GM12878 (cell line): ENCODE measurements around the gene SYNGR1. TPM values are rescaled to one million over a fixed set of nuclear protein-coding genes. Genes with fewer than 3 reads are reported as not detected.

Experiments
- ATAC-seq: fragments of 200-7000 bp; cut with Tn5 transposase; 3 replicates; pipeline ENCODE4 v1.9.1; 2020; ENCODE audit warnings: mild to moderate bottlenecking, moderate library complexity
- BruUV-seq: library from RNA; stranded (reverse); fragments of 400-500 nt; replicated peaks from 2 replicates; lab custom pipeline; 2021; lab: Mats Ljungman, UMichigan
- CTCF ChIA-PET: fragments of 300-600 bp; sonication (Branson Sonifier 250); formaldehyde crosslinking; extraction: SDS; loops from one replicate; lab custom pipeline; 2021; ENCODE audit warnings: inconsistent platforms; lab: Yijun Ruan, JAX
- POLR2A ChIA-PET: fragments of 350-600 bp; formaldehyde crosslinking; extraction: SDS; loops from one replicate; lab custom pipeline; 2021; ENCODE audit warnings: inconsistent platforms; lab: Charles Lee
- RAD21 ChIA-PET: fragments of 300-600 bp; sonication (Branson Sonifier 250); formaldehyde crosslinking; loops from one replicate; lab custom pipeline; 2023; ENCODE audit warnings: antibody characterized with exemption; ENCODE audit not compliant: unreplicated experiment; lab: Charles Lee
- SMC1A ChIA-PET: fragments of 300-600 bp; sonication (Branson Sonifier 250); formaldehyde crosslinking; loops from one replicate; lab custom pipeline; 2023; ENCODE audit not compliant: unreplicated experiment, uncharacterized antibody; lab: Charles Lee
- DNase-seq: peaks from one replicate; pipeline ENCODE4 v3.0.0-alpha.2; 2011; ENCODE audit warnings: low read depth, low spot score
- FAIRE-seq: peaks from 3 replicates; lab custom pipeline; 2011; peaks lifted over from hg19 to GRCh38; lab: Jason Lieb, UNC
- H2AFZ ChIP-seq: 2 replicates; pipeline ENCODE4 v1.6.0; 2011; ENCODE audit warnings: low read depth, low read length, control low read depth; ENCODE audit not compliant: control insufficient read depth
- H3K27ac ChIP-seq: 2 replicates; pipeline ENCODE4 v1.5.1; 2011; ENCODE audit warnings: control low read depth; ENCODE audit not compliant: control insufficient read depth, insufficient read depth
- H3K27me3 ChIP-seq, 2 experiments: replicated peaks in 1 of 2; 2 replicates each; pipeline versions ENCODE4 v1.6.0 to v1.6.1; 2011; ENCODE audit warnings: low read length in 1 of 2; ENCODE audit not compliant: control insufficient read depth in 2 of 2, insufficient read depth in 2 of 2
- H3K36me3 ChIP-seq, 2 experiments: 2 replicates each; pipeline ENCODE4 v1.5.1; 2011; ENCODE audit warnings: low read length in 1 of 2; ENCODE audit not compliant: control insufficient read depth in 2 of 2, insufficient read depth in 2 of 2
- H3K4me1 ChIP-seq: 2 replicates; pipeline ENCODE4 v1.6.1; 2011; ENCODE audit warnings: mild to moderate bottlenecking, low read length, moderate library complexity, mixed read lengths; ENCODE audit not compliant: control insufficient read depth, insufficient read depth
- H3K4me2 ChIP-seq: 2 replicates; pipeline ENCODE4 v1.6.0; 2011; ENCODE audit warnings: control low read depth; ENCODE audit not compliant: control insufficient read depth, insufficient read depth
- H3K4me3 ChIP-seq: fragments of 200-600 bp; sonication (generic); 2 replicates; pipeline ENCODE4 v1.5.1; 2016
- H3K79me2 ChIP-seq: 2 replicates; pipeline ENCODE4 v1.6.0; 2011; ENCODE audit warnings: low read length; ENCODE audit not compliant: control insufficient read depth, insufficient read depth
- H3K9ac ChIP-seq: 2 replicates; pipeline ENCODE4 v1.8.0; 2011; ENCODE audit warnings: low read length, control low read depth, mixed read lengths; ENCODE audit not compliant: control insufficient read depth, insufficient read depth
- H3K9me3 ChIP-seq: replicated peaks from 3 replicates; pipeline ENCODE4 v1.5.1; 2011; ENCODE audit warnings: mild to moderate bottlenecking, low read length; ENCODE audit not compliant: control insufficient read depth, insufficient read depth
- H4K20me1 ChIP-seq: 2 replicates; pipeline ENCODE4 v1.6.0; 2011; ENCODE audit not compliant: control insufficient read depth, insufficient read depth
- CREB1 ChIP-seq: IDR thresholded peaks from 2 replicates; pipeline ENCODE4 v1.6.1; 2012; ENCODE audit warnings: low read depth, mild to moderate bottlenecking, inconsistent platforms
- MLLT1 ChIP-seq: fragments of 450-650 bp; IDR thresholded peaks from 2 replicates; pipeline ENCODE4 v1.6.1; 2016; ENCODE audit warnings: mild to moderate bottlenecking
- RFX5 ChIP-seq: IDR thresholded peaks from 2 replicates; pipeline ENCODE4 v1.6.1; 2011; ENCODE audit warnings: low read depth, low read length, improper control_type of control experiment
- TCF3 ChIP-seq: IDR thresholded peaks from 2 replicates; pipeline ENCODE4 v1.6.1; 2012; ENCODE audit warnings: low read depth, mild to moderate bottlenecking, low read length, borderline replicate concordance; ENCODE audit not compliant: insufficient read depth
- WGBS: methylation state at CpG from one replicate; pipeline ENCODE4 v1.1.6; 2016; ENCODE audit warnings: low lambda C conversion rate; ENCODE audit not compliant: insufficient replicate concordance, insufficient coverage; ENCODE audit errors: missing lambda C conversion rate; 5-methylcytosine and 5-hydroxymethylcytosine counted together
- in situ Hi-C: fragments of 300-500 bp; cut with MboI; formaldehyde crosslinking; loops from 9 replicates; pipeline ENCODE4 v1.14.3; 2018; ENCODE audit warnings: mixed read lengths
- intact Hi-C: fragments of 100-400 bp; cut with micrococcal nuclease; formaldehyde crosslinking; loops from one replicate; pipeline ENCODE4 v1.14.2; 2022; ENCODE audit not compliant: unreplicated experiment
- polyA plus RNA-seq, 11 experiments: library from polyadenylated mRNA; depleted of rRNA in 4 of 11; unstranded in 6 of 11; stranded (reverse) in 5 of 11; fragments of >200 nt; fragmentation: Nextera tagmentation in 4 of 11; fragmentation: Illumina TruSeq in 1 of 11; extraction: Ambion mirVana in 4 of 11; extraction: Trizol in 1 of 11; gene quantifications; 1 replicate in 1 of 11; 2 replicates in 10 of 11; pipeline versions ENCODE4 v1.2.1 to v1.2.3, GENCODE V29; 2011 to 2016; ENCODE audit warnings: inconsistent platforms in 2 of 11, missing spikeins in 2 of 11, low read depth in 1 of 11
- total RNA-seq, 4 experiments: library from RNA; depleted of rRNA in 3 of 4; stranded (reverse); fragments of >200 nt in 3 of 4; fragmentation: Illumina TruSeq in 1 of 4; extraction: Trizol in 1 of 4; gene quantifications; 2 replicates each; pipeline versions ENCODE4 v1.2.1 to v1.2.3, GENCODE V29; 2013 to 2021

SYNGR1 gene
- total and polyA plus RNA-seq, 10 of the 15 experiments (the other 5 are each of a cell fraction or from before 2014, with no cell fraction given) = 0.87 to 9.2 (median 3.5) TPM

GRCh38 chr22:39318507-39319283 lies 31.1 kb upstream of the SYNGR1 start:
- Histone ChIP-seq H3K27ac (peak overlapping the region; percentile 89), H3K9me3 (no peaks in the 10 kb centered on the region), H3K4me2 (peak overlapping the region; percentile 65), H2AFZ (no peak overlapping the region), H3K27me3 (no peaks in the 10 kb centered on the region), H4K20me1 (peaks cover 23% of the 10 kb centered on the region), H3K36me3 (peaks cover 34% of the 10 kb centered on the region in 2 experiments), H3K9ac (peak overlapping the region; percentile 96), H3K79me2 (peaks cover 57% of the 10 kb centered on the region), H3K4me1 (peaks cover 23% of the 10 kb centered on the region), H3K4me3 (peak overlapping the region; percentile 85)
- in situ Hi-C loops (no loop called here), intact Hi-C loops (loop anchor here (2.0 to 10.0 kb wide), 5 partner anchors 124 to 554 kb away; partner anchors contain the start of genes CBX6 and CBX7)
- TF ChIP-seq CREB1 (peak; percentile 17; the same call in 1 of the 2 replicates), RFX5 (no peak), MLLT1 (peak; percentile 1; the same call in 1 of the 2 replicates), TCF3 (0 out of 2 replicates have a peak, but pooled peaks have one; percentile 10)
- WGBS = 4% methylated on average over 26 of the region's 26 CpGs
- ChIA-PET CTCF (interaction anchor here (0.6 to 6.9 kb wide), 26 partner anchors 8 to 706 kb away, joined by 3 to 99 read pairs (median 6); partner anchors contain the start of gene ATF4), RAD21 (interaction anchor here (0.6 to 7.0 kb wide), 15 partner anchors 14 to 588 kb away, joined by 3 to 76 read pairs (median 4); partner anchors contain the start of genes ATF4, CBX6, CBX7 and SYNGR1), SMC1A (interaction anchor here (0.7 to 5.7 kb wide), 20 partner anchors 8 to 212 kb away, joined by 3 to 70 read pairs (median 4); partner anchors contain the start of genes ATF4 and CBX7), POLR2A (interaction anchor here (0.5 to 4.0 kb wide), 20 partner anchors 8 to 1719 kb away, joined by 3 to 32 read pairs (median 4); partner anchors contain the start of genes ATF4, CBX7, GTPBP1 and SYNGR1)
- TSS peak; percentile 76 for BruUV-seq
- no peak for FAIRE-seq
- DNase-seq = no peak
- peak; percentile 19 for ATAC-seq
